GM23338 (cell line): ENCODE data around the gene E2F6. TPM values are rescaled to one million over a fixed set of nuclear protein-coding genes. Genes with fewer than 3 reads are reported as not detected.
A peak's percentile ranks its signal among the peaks of the same experiment; 100 is the strongest.

ENCODE experiments used
- ATAC-seq: fragments of 200-7000 bp; cut with Tn5 transposase; 3 replicates; pipeline ENCODE4 v1.9.1; 2020
- DNase-seq: peaks from one replicate; pipeline ENCODE4 v3.0.0-alpha.2; 2015; ENCODE audit warnings: low spot score
- H2AFZ ChIP-seq: fragments of 200-600 bp; sonication (generic); 2 replicates; pipeline ENCODE4 v1.8.0; 2016; ENCODE audit warnings: antibody characterized with exemption, mild to moderate bottlenecking, moderate library complexity
- H3F3A ChIP-seq: fragments of 200-600 bp; sonication (generic); replicated peaks from 2 replicates; pipeline ENCODE4 v1.8.0; 2017; ENCODE audit warnings: antibody characterized with exemption, mixed run types, low read depth
- H3K27ac ChIP-seq: fragments of 200-600 bp; sonication (generic); 2 replicates; pipeline ENCODE4 v1.6.1; 2016; ENCODE audit warnings: low read depth
- H3K27me3 ChIP-seq: fragments of 200-600 bp; sonication (generic); 2 replicates; pipeline ENCODE4 v1.8.0; 2016; ENCODE audit warnings: mild to moderate bottlenecking, mixed run types, moderate library complexity; ENCODE audit not compliant: insufficient read depth
- H3K36me3 ChIP-seq: fragments of 200-600 bp; sonication (generic); 2 replicates; pipeline ENCODE4 v1.8.0; 2016; ENCODE audit warnings: mild to moderate bottlenecking; ENCODE audit not compliant: insufficient read depth
- H3K4me1 ChIP-seq: fragments of 200-600 bp; sonication (generic); 2 replicates; pipeline ENCODE4 v1.8.0; 2016; ENCODE audit warnings: mild to moderate bottlenecking, moderate library complexity; ENCODE audit not compliant: insufficient read depth
- H3K4me2 ChIP-seq: fragments of 200-600 bp; sonication (generic); 2 replicates; pipeline ENCODE4 v1.7.1; 2017; ENCODE audit warnings: mixed run types
- H3K4me3 ChIP-seq: fragments of 200-600 bp; sonication (generic); 2 replicates; pipeline ENCODE4 v1.6.1; 2016; ENCODE audit warnings: mixed run types
- H3K79me2 ChIP-seq: fragments of 200-600 bp; sonication (generic); replicated peaks from 2 replicates; pipeline ENCODE4 v1.8.0; 2017; ENCODE audit warnings: mild to moderate bottlenecking; ENCODE audit not compliant: insufficient read depth
- H3K9me2 ChIP-seq: fragments of 200-600 bp; sonication (generic); 2 replicates; pipeline ENCODE4 v1.8.0; 2017; ENCODE audit not compliant: insufficient read depth
- H4K20me1 ChIP-seq: fragments of 200-600 bp; sonication (generic); replicated peaks from 2 replicates; pipeline ENCODE4 v1.8.0; 2017; ENCODE audit warnings: mild to moderate bottlenecking; ENCODE audit not compliant: insufficient read depth
- H3K27ac Mint-ChIP-seq: 2 replicates; pipeline ENCODE4 v1.8.0; 2020; ENCODE audit warnings: inconsistent platforms, mild to moderate bottlenecking, moderate library complexity, mixed read lengths
- H3K27me3 Mint-ChIP-seq: 3 replicates; pipeline ENCODE4 v1.8.0; 2022; ENCODE audit warnings: low read depth, mild to moderate bottlenecking, moderate library complexity, mixed read lengths, inconsistent platforms; ENCODE audit not compliant: insufficient read depth, poor library complexity
- H3K36me3 Mint-ChIP-seq: 3 replicates; pipeline ENCODE4 v1.8.0; 2021; ENCODE audit warnings: low read depth, mild to moderate bottlenecking, inconsistent platforms, moderate library complexity, mixed read lengths
- H3K4me1 Mint-ChIP-seq: 3 replicates; pipeline ENCODE4 v1.8.0; 2020; ENCODE audit warnings: mild to moderate bottlenecking, inconsistent platforms, mixed read lengths
- H3K4me3 Mint-ChIP-seq: 3 replicates; pipeline ENCODE4 v1.8.0; 2021; ENCODE audit warnings: moderate library complexity, mild to moderate bottlenecking, inconsistent platforms, mixed read lengths
- H3K9me3 Mint-ChIP-seq: 3 replicates; pipeline ENCODE4 v1.8.0; 2020; ENCODE audit warnings: moderate library complexity, mild to moderate bottlenecking, inconsistent platforms, mixed read lengths
- CREB1 ChIP-seq: fragments of 250-450 bp; sonication (Bioruptor Pico); IDR thresholded peaks from 2 replicates; pipeline ENCODE4 v1.5.0; 2020; ENCODE audit warnings: low read depth, mild to moderate bottlenecking, moderate library complexity
- CTCF ChIP-seq, 2 experiments: fragments of 200-600 bp in 1 of 2; sonication (generic) in 1 of 2; conservative IDR thresholded peaks; 2 replicates each; pipeline versions ENCODE4 v1.5.1 to v1.6.1; 2016 to 2017; ENCODE audit warnings: antibody characterized with exemption in 2 of 2, low read depth in 2 of 2, mild to moderate bottlenecking in 2 of 2, moderate library complexity in 1 of 2
- ETS1 ChIP-seq: IDR thresholded peaks from 2 replicates; pipeline ENCODE4 v1.6.1; 2016; ENCODE audit warnings: antibody characterized with exemption
- EZH2phosphoT487 ChIP-seq: fragments of 200-600 bp; sonication (generic); IDR thresholded peaks from one replicate; pipeline ENCODE4 v1.8.1; 2018; ENCODE audit warnings: antibody characterized with exemption; ENCODE audit not compliant: unreplicated experiment
- POLR2AphosphoS5 ChIP-seq: IDR thresholded peaks from 2 replicates; pipeline ENCODE4 v1.6.1; 2016; ENCODE audit warnings: antibody characterized with exemption, low read depth
- REST ChIP-seq: IDR thresholded peaks from one replicate; pipeline ENCODE4 v1.6.1; 2018; ENCODE audit warnings: antibody characterized with exemption; ENCODE audit not compliant: unreplicated experiment
- STAT1 ChIP-seq: IDR thresholded peaks from one replicate; pipeline ENCODE4 v1.6.1; 2016; ENCODE audit warnings: antibody characterized with exemption; ENCODE audit not compliant: unreplicated experiment
- ZNF114 ChIP-seq: fragments of 250-450 bp; sonication (Bioruptor Pico); IDR thresholded peaks from 2 replicates; pipeline ENCODE4 v1.5.0; 2020; ENCODE audit warnings: mild to moderate bottlenecking, moderate library complexity
- ZNF462 ChIP-seq: fragments of 250-450 bp; sonication (Bioruptor Pico); IDR thresholded peaks from 2 replicates; pipeline ENCODE4 v1.5.0; 2020; ENCODE audit warnings: mild to moderate bottlenecking, moderate library complexity
- polyA plus RNA-seq: library from polyadenylated mRNA; unstranded; fragments of >200 nt; fragmentation: Nextera tagmentation; extraction: Ambion mirVana; gene quantifications from 2 replicates; pipeline ENCODE4 v1.2.1, GENCODE V29; 2016
- total RNA-seq: library from RNA; depleted of rRNA; stranded (reverse); fragments of >200 nt; shearing (Covaris generic); gene quantifications from 2 replicates; pipeline ENCODE4 v1.2.3, GENCODE V29; 2014

Gene E2F6
- total and polyA plus RNA-seq, 2 experiments from 2014 or later, result 16.9 to 20.7 TPM

- TF ChIP-seq REST, result no peak
- TF ChIP-seq ETS1, result no peak
- TF ChIP-seq CTCF (conservative IDR thresholded peaks at IDR 0.05; ENCODE audit: low read depth in 2 of 2), result no peak
Observed at GRCh38 chr2:11467749-11468148, 1.8 kb upstream of the E2F6 start (continued).

- peaks cover 21% of the 10 kb centered on the region for H4K20me1 ChIP-seq
- no peak overlapping the region for H3K27ac ChIP-seq
- no peaks in the 10 kb centered on the region for H3K9me2 ChIP-seq
- H3K27me3 ChIP-seq, result peaks cover 10% of the 10 kb centered on the region
- no peak overlapping the region for H2AFZ ChIP-seq
- Mint-ChIP-seq H3K27me3 (peaks cover 22% of the 10 kb centered on the region), H3K4me3 (peak overlapping the region; percentile 70; the same call in 1 of the 3 replicates), H3K27ac (no peak overlapping the region), H3K36me3 (peaks cover 29% of the 10 kb centered on the region), H3K9me3 (peaks cover 17% of the 10 kb centered on the region), H3K4me1 (peaks cover 16% of the 10 kb centered on the region)
- no peak overlapping the region for H3K4me2 ChIP-seq
- peaks cover 4% of the 10 kb centered on the region; the same call in 1 of the 2 replicates for H3K4me1 ChIP-seq
- ATAC-seq (no peak), DNase-seq (no peak)
- H3K36me3 ChIP-seq, result peaks cover 3% of the 10 kb centered on the region; the same call in 1 of the 2 replicates
- 0 out of 2 replicates have a peak, but pooled peaks cover 3% of the 10 kb centered on the region for H3F3A ChIP-seq
- H3K4me3 ChIP-seq, result no peak overlapping the region
- peaks cover 31% of the 10 kb centered on the region for H3K79me2 ChIP-seq
- TF ChIP-seq POLR2AphosphoS5, result no peak
- no peak for TF ChIP-seq ZNF462 (CRISPR knock-in tag)
- TF ChIP-seq ZNF114 (CRISPR knock-in tag), result no peak
- TF ChIP-seq EZH2phosphoT487, result no peak
- no peak for TF ChIP-seq STAT1
- TF ChIP-seq CREB1 (CRISPR knock-in tag), result no peak
- no peak for TF ChIP-seq ETS1
Observed at GRCh38 chr2:11467129-11467649, 1.2 kb upstream of the E2F6 start.
